Measurements from ENCODE around the gene TBC1D9.

The TBC1D9 gene

GRCh38 chr4:140673729-140674128, 82.5 kb downstream of the TBC1D9 start:
- H3K4me2 ChIP-seq (ENCODE audit: low read length) = no peak overlapping the region
- H3K4me3 ChIP-seq (ENCODE audit: low read length) = no peak overlapping the region
- no peaks in the 10 kb centered on the region for H3K4me1 ChIP-seq (ENCODE audit: control insufficient read depth, low read depth, low read length)
- no peak overlapping the region for H3K23ac ChIP-seq (ENCODE audit: low read length)
- no peaks in the 10 kb centered on the region for H3K79me2 ChIP-seq (ENCODE audit: control insufficient read depth, insufficient read depth, low read length)
- no peak overlapping the region for H2BK120ac ChIP-seq (ENCODE audit: low read depth, low read length)
- H2BK5ac ChIP-seq (ENCODE audit: low read length) = no peak overlapping the region
- DNase-seq = peak; percentile 31
- H3K18ac ChIP-seq (ENCODE audit: low read length) = no peak overlapping the region
- no peak overlapping the region for H4K5ac ChIP-seq (ENCODE audit: low read length)
- no peak overlapping the region for H3K9ac ChIP-seq (ENCODE audit: low read length)
- no CpG with 5 or more reads among the region's 3 CpGs for whole genome bisulfite sequencing (ENCODE audit: extremely low coverage, insufficient coverage, low lambda C conversion rate)
- no peaks in the 10 kb centered on the region for H3K36me3 ChIP-seq (ENCODE audit: control insufficient read depth, insufficient read depth, low read length)
- H3K4ac ChIP-seq (ENCODE audit: low read depth, low read length) = no peak overlapping the region
- H3K79me1 ChIP-seq (ENCODE audit: low read length) = no peaks in the 10 kb centered on the region
- H2AK5ac ChIP-seq (ENCODE audit: low read length) = no peak overlapping the region
- no peak overlapping the region for H3K27ac ChIP-seq (ENCODE audit: low read depth, low read length)
- no peak overlapping the region for H4K8ac ChIP-seq (ENCODE audit: low read depth, low read length)
- H3K56ac ChIP-seq (ENCODE audit: low read length) = no peak overlapping the region
- H2BK15ac ChIP-seq (replicated peaks; ENCODE audit: low read depth) = no peak overlapping the region
- H3K27me3 ChIP-seq (ENCODE audit: insufficient read depth, low read length, poor library complexity) = no peaks in the 10 kb centered on the region

GRCh38 chr4:140672416-140672815, 83.8 kb downstream of the TBC1D9 start:
- no peak overlapping the region for H4K5ac ChIP-seq (ENCODE audit: low read length)
- H3K4me1 ChIP-seq (ENCODE audit: control insufficient read depth, low read depth, low read length) = no peaks in the 10 kb centered on the region
- no peaks in the 10 kb centered on the region for H3K79me2 ChIP-seq (ENCODE audit: control insufficient read depth, insufficient read depth, low read length)
- no peaks in the 10 kb centered on the region for H3K79me1 ChIP-seq (ENCODE audit: low read length)
- H2BK5ac ChIP-seq (ENCODE audit: low read length) = no peak overlapping the region
- H3K23ac ChIP-seq (ENCODE audit: low read length) = no peak overlapping the region
- DNase-seq = no peak
- H2BK15ac ChIP-seq (replicated peaks; ENCODE audit: low read depth) = no peak overlapping the region
- no peak overlapping the region for H3K4me2 ChIP-seq (ENCODE audit: low read length)
- no peak overlapping the region for H3K56ac ChIP-seq (ENCODE audit: low read length)
- no peak overlapping the region for H3K27ac ChIP-seq (ENCODE audit: low read depth, low read length)
- no peak overlapping the region for H2BK120ac ChIP-seq (ENCODE audit: low read depth, low read length)
- no peaks in the 10 kb centered on the region for H3K36me3 ChIP-seq (ENCODE audit: control insufficient read depth, insufficient read depth, low read length)
- no peak overlapping the region for H3K9ac ChIP-seq (ENCODE audit: low read length)
- no CpG with 5 or more reads among the region's 4 CpGs for WGBS (ENCODE audit: extremely low coverage, insufficient coverage, low lambda C conversion rate)
- H3K4ac ChIP-seq (ENCODE audit: low read depth, low read length) = no peak overlapping the region
- no peak overlapping the region for H3K4me3 ChIP-seq (ENCODE audit: low read length)
- no peak overlapping the region for H3K18ac ChIP-seq (ENCODE audit: low read length)
- H2AK5ac ChIP-seq (ENCODE audit: low read length) = no peak overlapping the region
- no peak overlapping the region for H4K8ac ChIP-seq (ENCODE audit: low read depth, low read length)
- H3K27me3 ChIP-seq (ENCODE audit: insufficient read depth, low read length, poor library complexity) = no peaks in the 10 kb centered on the region

- no peak for DNase-seq
- Histone ChIP-seq H2BK15ac (replicated peaks; ENCODE audit: low read depth) (no peak overlapping the region), H3K27me3 (ENCODE audit: insufficient read depth, low read length, poor library complexity) (no peaks in the 10 kb centered on the region), H3K9ac (ENCODE audit: low read length) (no peak overlapping the region), H3K27ac (ENCODE audit: low read depth, low read length) (no peak overlapping the region), H3K4ac (ENCODE audit: low read depth, low read length) (no peak overlapping the region), H4K8ac (ENCODE audit: low read depth, low read length) (no peak overlapping the region), H2BK5ac (ENCODE audit: low read length) (no peak overlapping the region), H2BK120ac (ENCODE audit: low read depth, low read length) (no peak overlapping the region), H3K36me3 (ENCODE audit: control insufficient read depth, insufficient read depth, low read length) (peaks cover 2% of the 10 kb centered on the region), H3K4me1 (ENCODE audit: control insufficient read depth, low read depth, low read length) (no peaks in the 10 kb centered on the region), H4K5ac (ENCODE audit: low read length) (no peak overlapping the region), H3K18ac (ENCODE audit: low read length) (no peak overlapping the region), H3K79me1 (ENCODE audit: low read length) (no peaks in the 10 kb centered on the region), H3K79me2 (ENCODE audit: control insufficient read depth, insufficient read depth, low read length) (no peaks in the 10 kb centered on the region), H2AK5ac (ENCODE audit: low read length) (no peak overlapping the region), H3K4me2 (ENCODE audit: low read length) (no peak overlapping the region), H3K56ac (ENCODE audit: low read length) (no peak overlapping the region), H3K23ac (ENCODE audit: low read length) (no peak overlapping the region), H3K4me3 (ENCODE audit: low read length) (no peak overlapping the region)
- WGBS (ENCODE audit: extremely low coverage, insufficient coverage, low lambda C conversion rate) = no CpG with 5 or more reads among the region's 1 CpG
Measured at GRCh38 chr4:140668111-140668510, 88.1 kb downstream of the TBC1D9 start.

- Histone ChIP-seq H3K4me3 (ENCODE audit: low read length) (no peak overlapping the region), H2BK15ac (replicated peaks; ENCODE audit: low read depth) (no peak overlapping the region), H2BK5ac (ENCODE audit: low read length) (no peak overlapping the region), H3K27me3 (ENCODE audit: insufficient read depth, low read length, poor library complexity) (no peaks in the 10 kb centered on the region), H3K4ac (ENCODE audit: low read depth, low read length) (no peak overlapping the region), H3K36me3 (ENCODE audit: control insufficient read depth, insufficient read depth, low read length) (peaks cover 2% of the 10 kb centered on the region), H3K9ac (ENCODE audit: low read length) (no peak overlapping the region), H3K56ac (ENCODE audit: low read length) (no peak overlapping the region), H4K8ac (ENCODE audit: low read depth, low read length) (no peak overlapping the region), H3K79me1 (ENCODE audit: low read length) (no peaks in the 10 kb centered on the region), H2BK120ac (ENCODE audit: low read depth, low read length) (no peak overlapping the region), H3K4me1 (ENCODE audit: control insufficient read depth, low read depth, low read length) (no peaks in the 10 kb centered on the region), H4K5ac (ENCODE audit: low read length) (no peak overlapping the region), H3K27ac (ENCODE audit: low read depth, low read length) (no peak overlapping the region), H3K79me2 (ENCODE audit: control insufficient read depth, insufficient read depth, low read length) (no peaks in the 10 kb centered on the region), H3K23ac (ENCODE audit: low read length) (no peak overlapping the region), H3K4me2 (ENCODE audit: low read length) (no peak overlapping the region), H3K18ac (ENCODE audit: low read length) (no peak overlapping the region), H2AK5ac (ENCODE audit: low read length) (no peak overlapping the region)
- no peak for DNase-seq
- no CpG with 5 or more reads among the region's 11 CpGs for WGBS (ENCODE audit: extremely low coverage, insufficient coverage, low lambda C conversion rate)
Measured at GRCh38 chr4:140666889-140667614, 89.1 kb downstream of the TBC1D9 start.

- peak; percentile 84 for DNase-seq
- H4K5ac ChIP-seq (ENCODE audit: low read length) = no peak overlapping the region
- no peak overlapping the region for H3K9ac ChIP-seq (ENCODE audit: low read length)
- H4K8ac ChIP-seq (ENCODE audit: low read depth, low read length) = peak overlapping the region; percentile 56
- H3K79me2 ChIP-seq (ENCODE audit: control insufficient read depth, insufficient read depth, low read length) = no peaks in the 10 kb centered on the region
- H3K36me3 ChIP-seq (ENCODE audit: control insufficient read depth, insufficient read depth, low read length) = peaks cover 9% of the 10 kb centered on the region
- no peak overlapping the region for H3K56ac ChIP-seq (ENCODE audit: low read length)
- peak overlapping the region; percentile 74 for H3K23ac ChIP-seq (ENCODE audit: low read length)
- H3K18ac ChIP-seq (ENCODE audit: low read length) = no peak overlapping the region
- no peak overlapping the region for H3K4me2 ChIP-seq (ENCODE audit: low read length)
- no CpG with 5 or more reads among the region's 3 CpGs for whole genome bisulfite sequencing (ENCODE audit: extremely low coverage, insufficient coverage, low lambda C conversion rate)
- no peak overlapping the region for H3K4me3 ChIP-seq (ENCODE audit: low read length)
- H3K27me3 ChIP-seq (ENCODE audit: insufficient read depth, low read length, poor library complexity) = no peaks in the 10 kb centered on the region
- H3K4me1 ChIP-seq (ENCODE audit: control insufficient read depth, low read depth, low read length) = no peaks in the 10 kb centered on the region
- no peak overlapping the region for H3K4ac ChIP-seq (ENCODE audit: low read depth, low read length)
- no peaks in the 10 kb centered on the region for H3K79me1 ChIP-seq (ENCODE audit: low read length)
- no peak overlapping the region for H2BK5ac ChIP-seq (ENCODE audit: low read length)
- no peak overlapping the region for H2BK15ac ChIP-seq (replicated peaks; ENCODE audit: low read depth)
- peak overlapping the region; percentile 43 for H3K27ac ChIP-seq (ENCODE audit: low read depth, low read length)
- peak overlapping the region; percentile 4 for H2BK120ac ChIP-seq (ENCODE audit: low read depth, low read length)
- H2AK5ac ChIP-seq (ENCODE audit: low read length) = no peak overlapping the region
Measured at GRCh38 chr4:140662082-140662869, 93.9 kb downstream of the TBC1D9 start.
